Gastrocnemius medialis (tissue), 4 donors: Measurements from ENCODE around the gene RASAL2.

Experiments used
- POLR2A ChIP-seq, 2 donors: fragments of 450-650 bp; IDR thresholded peaks; one replicate each; pipeline ENCODE4 v1.6.1; 2017; ENCODE audit warnings: antibody characterized with exemption in 2 of 2, mild to moderate bottlenecking in 2 of 2, moderate library complexity in 2 of 2
- TF ChIP-seq, protein P1 (sequence below), 5 experiments: fragments of 450-650 bp in 3 of 5; fragments of 200-600 bp in 2 of 5; sonication (generic) in 2 of 5; IDR thresholded peaks in 4 of 5; conservative IDR thresholded peaks in 1 of 5; 1 replicate in 4 of 5; 2 replicates in 1 of 5; pipeline ENCODE4 v1.5.1; 2016 to 2019; ENCODE audit warnings: antibody characterized with exemption in 5 of 5, mild to moderate bottlenecking in 3 of 5, moderate library complexity in 3 of 5

DNA sequence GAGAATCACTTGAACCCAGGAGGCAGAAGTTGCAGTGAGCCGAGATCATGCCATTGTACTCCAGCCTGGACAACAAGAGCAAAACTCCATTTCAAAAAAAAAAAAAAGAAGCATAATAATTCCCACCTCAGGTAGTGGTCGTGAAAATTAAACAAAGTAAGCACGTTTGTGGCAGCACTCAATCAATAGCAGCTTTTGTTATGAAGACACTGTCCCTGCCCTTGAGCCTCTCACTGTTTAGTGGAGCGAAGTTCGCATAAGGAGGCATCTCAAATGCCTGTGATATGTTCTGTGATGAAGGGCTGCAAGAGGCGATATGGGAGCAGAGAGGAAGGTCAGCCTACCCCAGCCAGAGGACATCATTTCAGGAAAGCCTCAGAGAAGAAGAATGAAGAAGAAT is 43.8 kb upstream of the RASAL2 start:
- TF ChIP-seq, protein P1, sequence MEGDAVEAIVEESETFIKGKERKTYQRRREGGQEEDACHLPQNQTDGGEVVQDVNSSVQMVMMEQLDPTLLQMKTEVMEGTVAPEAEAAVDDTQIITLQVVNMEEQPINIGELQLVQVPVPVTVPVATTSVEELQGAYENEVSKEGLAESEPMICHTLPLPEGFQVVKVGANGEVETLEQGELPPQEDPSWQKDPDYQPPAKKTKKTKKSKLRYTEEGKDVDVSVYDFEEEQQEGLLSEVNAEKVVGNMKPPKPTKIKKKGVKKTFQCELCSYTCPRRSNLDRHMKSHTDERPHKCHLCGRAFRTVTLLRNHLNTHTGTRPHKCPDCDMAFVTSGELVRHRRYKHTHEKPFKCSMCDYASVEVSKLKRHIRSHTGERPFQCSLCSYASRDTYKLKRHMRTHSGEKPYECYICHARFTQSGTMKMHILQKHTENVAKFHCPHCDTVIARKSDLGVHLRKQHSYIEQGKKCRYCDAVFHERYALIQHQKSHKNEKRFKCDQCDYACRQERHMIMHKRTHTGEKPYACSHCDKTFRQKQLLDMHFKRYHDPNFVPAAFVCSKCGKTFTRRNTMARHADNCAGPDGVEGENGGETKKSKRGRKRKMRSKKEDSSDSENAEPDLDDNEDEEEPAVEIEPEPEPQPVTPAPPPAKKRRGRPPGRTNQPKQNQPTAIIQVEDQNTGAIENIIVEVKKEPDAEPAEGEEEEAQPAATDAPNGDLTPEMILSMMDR (IDR thresholded peaks at IDR 0.05 in 4 of 5, conservative IDR thresholded peaks at IDR 0.05 in 1 of 5) = no peak
- no peak for TF ChIP-seq POLR2A (IDR thresholded peaks at IDR 0.05)
